PC-3 (cell line): Measurements from ENCODE around the gene E2F3. TPM values are rescaled to one million over a fixed set of nuclear protein-coding genes. Genes with fewer than 3 reads are reported as not detected.

ENCODE experiments used
- ATAC-seq: fragments of 200-7000 bp; cut with Tn5 transposase; 2 replicates; pipeline ENCODE4 v1.9.1; 2020; ENCODE audit warnings: mild to moderate bottlenecking, moderate library complexity
- Bru-seq: library from RNA; stranded (reverse); fragments of 400-500 nt; gene quantifications from one replicate; lab custom pipeline; 2021; lab: Mats Ljungman, UMichigan
- BruChase-seq, 2 experiments: library from RNA; stranded (reverse); fragments of 400-500 nt; gene quantifications; one replicate each; lab custom pipeline; 2021; lab: Mats Ljungman, UMichigan
- BruUV-seq: library from RNA; stranded (reverse); fragments of 400-500 nt; replicated peaks from 2 replicates; lab custom pipeline; 2021; lab: Mats Ljungman, UMichigan
- CTCF ChIA-PET: fragments of 300-600 bp; sonication (Branson Sonifier 250); formaldehyde crosslinking; loops from one replicate; lab custom pipeline; 2022; ENCODE audit warnings: antibody characterized with exemption; lab: Charles Lee
- POLR2A ChIA-PET: fragments of 300-600 bp; sonication (Branson Sonifier 250); formaldehyde crosslinking; loops from one replicate; lab custom pipeline; 2022; ENCODE audit warnings: antibody characterized with exemption; ENCODE audit not compliant: unreplicated experiment; lab: Charles Lee
- DNase-seq: peaks from one replicate; pipeline ENCODE4 v3.0.0-alpha.2; 2015
- H2AFZ ChIP-seq: fragments of 300-600 bp; sonication (generic); 2 replicates; pipeline ENCODE4 v1.6.0; 2016; ENCODE audit warnings: antibody characterized with exemption, low read length
- H3F3A ChIP-seq: fragments of 300-600 bp; sonication (generic); one replicate; pipeline ENCODE4 v1.6.0; 2017; ENCODE audit warnings: antibody characterized with exemption, low read length, control low read depth, mild to moderate bottlenecking; ENCODE audit not compliant: unreplicated experiment
- H3K27ac ChIP-seq: fragments of 300-600 bp; sonication (generic); 2 replicates; pipeline ENCODE4 v1.5.1; 2016; ENCODE audit warnings: mild to moderate bottlenecking, low read length
- H3K27me3 ChIP-seq: fragments of 300-600 bp; sonication (generic); 2 replicates; pipeline ENCODE4 v1.6.1; 2016; ENCODE audit warnings: low read length, mixed read lengths
- H3K36me3 ChIP-seq: fragments of 300-600 bp; sonication (generic); 2 replicates; pipeline ENCODE4 v1.6.1; 2016; ENCODE audit warnings: low read depth, mixed run types, low read length, mixed read lengths
- H3K4me1 ChIP-seq: fragments of 300-600 bp; sonication (generic); 2 replicates; pipeline ENCODE4 v1.5.1; 2016; ENCODE audit warnings: low read length; ENCODE audit not compliant: insufficient read depth
- H3K4me2 ChIP-seq: fragments of 300-600 bp; sonication (generic); 2 replicates; pipeline ENCODE4 v1.6.0; 2016; ENCODE audit warnings: low read length
- H3K4me3 ChIP-seq: fragments of 300-600 bp; sonication (generic); 2 replicates; pipeline ENCODE4 v1.5.1; 2016; ENCODE audit warnings: mild to moderate bottlenecking, low read length, mixed read lengths
- H3K79me2 ChIP-seq: fragments of 300-600 bp; sonication (generic); 2 replicates; pipeline ENCODE4 v1.6.1; 2017; ENCODE audit warnings: low read length, mixed read lengths
- H3K9ac ChIP-seq: fragments of 300-600 bp; sonication (generic); 2 replicates; pipeline ENCODE4 v1.6.0; 2016; ENCODE audit warnings: mild to moderate bottlenecking, low read length
- H3K9me2 ChIP-seq: fragments of 300-600 bp; sonication (generic); replicated peaks from 2 replicates; pipeline ENCODE4 v1.6.1; 2016; ENCODE audit warnings: mixed run types, low read length, mixed read lengths
- H3K9me3 ChIP-seq: fragments of 300-600 bp; sonication (generic); 2 replicates; pipeline ENCODE4 v1.6.1; 2016; ENCODE audit warnings: low read length, mixed read lengths
- H4K20me1 ChIP-seq: fragments of 300-600 bp; sonication (generic); 2 replicates; pipeline ENCODE4 v1.6.1; 2016; ENCODE audit warnings: low read length, mixed read lengths
- CTCF ChIP-seq: fragments of 300-600 bp; sonication (generic); conservative IDR thresholded peaks from 2 replicates; pipeline ENCODE4 v1.5.1; 2017; ENCODE audit warnings: antibody characterized with exemption, low read depth, mild to moderate bottlenecking, low read length
- EZH2 ChIP-seq: fragments of 300-600 bp; sonication (generic); IDR thresholded peaks from one replicate; pipeline ENCODE4 v1.6.1; 2017; ENCODE audit warnings: antibody characterized with exemption, mild to moderate bottlenecking, low read length; ENCODE audit not compliant: unreplicated experiment
- EZH2phosphoT487 ChIP-seq: fragments of 300-600 bp; sonication (generic); IDR thresholded peaks from 2 replicates; pipeline ENCODE4 v1.6.1; 2018; ENCODE audit warnings: mild to moderate bottlenecking, antibody characterized with exemption, low read length, borderline replicate concordance
- intact Hi-C: fragments of 100-400 bp; cut with micrococcal nuclease; formaldehyde crosslinking; loops from 2 replicates; pipeline ENCODE4 v1.9.0; 2023
- long read RNA-seq: library from polyadenylated mRNA; unstranded; transcript quantifications from one replicate; pipeline ENCODE4 v2.0.0, GENCODE V29; 2021; ENCODE audit not compliant: unreplicated experiment
- total RNA-seq: library from RNA; depleted of rRNA; stranded (reverse); fragments of >200 nt; gene quantifications from 2 replicates; pipeline ENCODE4 v1.2.3, GENCODE V29; 2014; rRNA removed

E2F3 gene
- total RNA-seq (8.8 and 10.8 TPM in 2 replicates), Bru-seq, nascent RNA (percentile 88 among the genes with signal in this experiment), BruChase-seq, experiment 1, labeled RNA remaining after a 6-hour chase (percentile 79 among the genes with signal in this experiment), BruChase-seq, experiment 2, labeled RNA remaining after a 2-hour chase (percentile 79 among the genes with signal in this experiment)
- long read RNA-seq, partial matches to known transcripts: 0 of 21 reads
- long read RNA-seq, other reads (novel, unspliced or antisense): 21 of 21 reads

DNA sequence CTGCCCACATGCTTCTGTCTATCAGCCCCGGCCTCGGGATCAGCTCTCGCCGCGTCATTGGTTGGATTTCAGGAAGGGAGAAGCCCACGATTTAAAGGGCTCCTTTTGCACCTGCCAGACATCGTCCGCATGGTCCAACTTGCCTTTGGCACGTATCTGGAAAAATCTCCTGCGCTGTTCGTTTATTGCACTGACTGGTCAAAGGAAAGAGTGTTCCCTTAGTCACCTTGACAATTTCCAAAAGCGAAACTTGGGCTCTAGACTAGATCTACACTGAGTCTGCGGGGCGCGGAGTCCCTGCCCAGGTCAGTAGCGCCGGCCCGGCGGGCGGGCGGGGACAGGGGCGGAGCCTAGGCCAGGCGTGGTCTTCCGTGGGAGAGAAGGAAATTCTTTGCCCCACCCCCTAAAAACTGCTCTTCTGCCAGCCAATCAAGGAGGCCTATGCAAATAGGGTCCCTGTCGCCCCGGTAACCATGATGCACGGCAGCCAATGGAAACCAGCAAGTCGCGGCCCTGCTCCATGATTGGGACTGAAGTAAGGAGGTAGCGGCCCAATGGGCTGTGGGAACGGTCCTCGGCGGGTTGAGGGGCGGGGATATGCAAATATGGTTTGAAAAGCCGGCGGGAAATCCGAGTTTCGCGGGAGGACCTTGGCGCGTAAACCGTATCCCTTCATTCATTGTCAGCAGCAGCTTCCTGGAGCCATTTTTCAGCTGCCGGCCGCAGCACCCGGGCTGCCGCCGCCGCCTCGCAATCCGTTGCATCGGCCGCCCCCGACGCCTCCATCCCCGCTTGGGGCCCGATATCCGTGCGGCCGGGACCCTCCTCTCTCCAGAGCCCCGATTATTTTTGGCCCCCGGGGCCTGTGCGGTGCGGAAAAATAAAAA, at the start of gene E2F3:
Gene E2F3, plus strand, starts transcription at position 675 of the 887 bp plus-strand sequence. CDS start 354 bp downstream, outside the sequence.
- peak; percentile 81 for ATAC-seq
- Histone ChIP-seq H3K9ac (peak within 1 kb of the TSS; percentile 99), H3K9me3 (no peaks in the 10 kb centered on the region), H3K79me2 (peaks cover 40% of the 10 kb centered on the region), H3K4me3 (peak within 1 kb of the TSS; percentile 90), H3K27me3 (peaks cover 3% of the 10 kb centered on the region; the same call in 1 of the 2 replicates), H2AFZ (peak within 1 kb of the TSS; percentile 91), H3K36me3 (peaks cover 9% of the 10 kb centered on the region), H3K4me1 (peaks cover 15% of the 10 kb centered on the region), H4K20me1 (peaks cover 16% of the 10 kb centered on the region), H3K9me2 (no peaks in the 10 kb centered on the region), H3F3A (no peaks in the 10 kb centered on the region), H3K27ac (peak within 1 kb of the TSS; percentile 96), H3K4me2 (peak within 1 kb of the TSS; percentile 99)
- CTCF ChIA-PET: no interaction called here
- peak; percentile 99 for DNase-seq
- intact Hi-C loops: loop anchor here (2.0 to 10.0 kb wide), 5 partner anchors 53 to 309 kb away; partner anchors contain the start of gene MBOAT1
- TF ChIP-seq EZH2 (no peak), CTCF (no peak), EZH2phosphoT487 (no peak)
- POLR2A ChIA-PET: interaction anchor here (0.6 kb wide), 1 partner anchor 671 kb away, joined by 5 read pairs; no protein-coding TSS in a partner anchor
- BruUV-seq: no TSS peak

GRCh38 chr6:20352346-20352745, 49.3 kb upstream of the E2F3 start:
- BruUV-seq: no TSS peak
- ChIA-PET POLR2A (no interaction called here), CTCF (interaction anchor here (0.7 kb wide), 1 partner anchor 1129 kb away, joined by 15 read pairs; no protein-coding TSS in a partner anchor)
- no peaks in the 10 kb centered on the region for H3K4me1 ChIP-seq
- H3K4me3 ChIP-seq: no peak overlapping the region
- H3K79me2 ChIP-seq: no peaks in the 10 kb centered on the region
- H3F3A ChIP-seq: no peaks in the 10 kb centered on the region
- no peaks in the 10 kb centered on the region for H3K9me2 ChIP-seq
- no peak overlapping the region for H2AFZ ChIP-seq
- intact Hi-C loops: no loop called here
- ATAC-seq (no peak), DNase-seq (no peak)
- no peak overlapping the region for H3K27ac ChIP-seq
- no peaks in the 10 kb centered on the region for H3K9me3 ChIP-seq
- no peak overlapping the region for H3K4me2 ChIP-seq
- TF ChIP-seq CTCF (no peak), EZH2phosphoT487 (no peak), EZH2 (no peak)
- H3K36me3 ChIP-seq: no peaks in the 10 kb centered on the region
- H4K20me1 ChIP-seq: no peaks in the 10 kb centered on the region
- peaks cover 6% of the 10 kb centered on the region; the same call in 1 of the 2 replicates for H3K27me3 ChIP-seq
- no peak overlapping the region for H3K9ac ChIP-seq
